ENCODE data around the gene NSRP1. TPM values are rescaled to one million over a fixed set of nuclear protein-coding genes. Genes with fewer than 3 reads are reported as not detected.

The NSRP1 gene
- total and polyA plus RNA-seq, 2 of the 8 experiments (the other 6 are each of a cell fraction or from before 2014, with no cell fraction given), result 6.1 to 22.4 TPM

GRCh38 chr17:30217746-30218245 is 101.2 kb downstream of the NSRP1 start:
- Histone ChIP-seq H2AK5ac (ENCODE audit: low read depth, low read length) (no peak overlapping the region), H4K5ac (ENCODE audit: insufficient read length, low read depth, low read length) (no peak overlapping the region), H2BK15ac (ENCODE audit: low read length) (no peak overlapping the region), H3K27me3 (replicated peaks in 1 of 4; ENCODE audit: control insufficient read depth in 3 of 4, extremely low read depth in 1 of 4, insufficient read depth in 3 of 4, low read length in 3 of 4) (no peaks in the 10 kb centered on the region), H3K9me3 (ENCODE audit: insufficient read depth in 2 of 2, low read depth in 1 of 2, low read length in 1 of 2) (no peaks in the 10 kb centered on the region), H2BK20ac (ENCODE audit: low read length) (no peak overlapping the region), H3K23me2 (ENCODE audit: low read depth, low read length) (no peaks in the 10 kb centered on the region), H4K91ac (replicated peaks; ENCODE audit: insufficient read length, low read length) (no peak overlapping the region), H3K79me2 (ENCODE audit: control insufficient read depth in 1 of 2, insufficient read depth in 2 of 2, low read length in 2 of 2) (no peaks in the 10 kb centered on the region), H2BK12ac (ENCODE audit: low read depth, low read length) (no peak overlapping the region), H3K9ac (replicated peaks in 1 of 4; ENCODE audit: extremely low read depth in 1 of 4, low read depth in 3 of 4, low read length in 3 of 4) (no peak overlapping the region), H2AFZ (ENCODE audit: low read length) (no peak overlapping the region), H4K8ac (ENCODE audit: extremely low read depth, insufficient read depth, low read length) (no peak overlapping the region), H3K14ac (ENCODE audit: insufficient read length) (no peak overlapping the region), H2BK120ac (replicated peaks; ENCODE audit: low read depth, low read length) (no peak overlapping the region), H3K4me3 (ENCODE audit: extremely low read depth in 1 of 4, insufficient read depth in 2 of 4, low read depth in 3 of 4, low read length in 4 of 4) (no peak overlapping the region), H3K79me1 (ENCODE audit: low read depth, low read length) (no peaks in the 10 kb centered on the region; the same call in 1 of the 2 replicates), H3K56ac (replicated peaks; ENCODE audit: insufficient read length, low read depth, low read length) (no peak overlapping the region), H3K36me3 (ENCODE audit: control insufficient read depth in 2 of 4, insufficient read depth in 4 of 4, low read length in 3 of 4) (no peaks in the 10 kb centered on the region), H3K18ac (ENCODE audit: extremely low read depth, low read length) (no peak overlapping the region), H3K27ac (ENCODE audit: low read depth, low read length) (no peak overlapping the region), H2BK5ac (ENCODE audit: low read depth, low read length) (no peak overlapping the region), H3K23ac (ENCODE audit: insufficient read length) (no peak overlapping the region), H4K20me1 (replicated peaks in 1 of 2; ENCODE audit: control insufficient read depth in 1 of 2, insufficient read depth in 2 of 2, low read length in 2 of 2) (no peaks in the 10 kb centered on the region), H3K4me1 (replicated peaks in 1 of 4; ENCODE audit: control insufficient read depth in 3 of 4, insufficient read depth in 4 of 4, low read length in 3 of 4) (no peaks in the 10 kb centered on the region; a peak in 2 of 7 replicates), H3K4ac (replicated peaks; ENCODE audit: insufficient read length, low read depth, low read length) (no peak overlapping the region), H3K4me2 (ENCODE audit: insufficient read depth in 1 of 2, low read depth in 2 of 2, low read length in 2 of 2) (no peak overlapping the region)
- POLR2A ChIA-PET (ENCODE audit: partially characterized antibody), result no interaction called here
- no peak for FAIRE-seq
- 87% methylated on average over 11 of the region's 11 CpGs; no CpG with 5 or more reads in 1 of the 2 experiments for whole genome bisulfite sequencing, 2 experiments (ENCODE audit: extremely low coverage in 1 of 2, insufficient coverage in 1 of 2, insufficient read length in 1 of 2, insufficient replicate concordance in 2 of 2, low coverage in 1 of 2, low lambda C conversion rate in 2 of 2, missing lambda C conversion rate in 1 of 2)
- no peak for DNase-seq (ENCODE audit: low read depth in 1 of 2, low spot score in 2 of 2)
- CTCF ChIA-PET (ENCODE audit: partially characterized antibody), result no interaction called here
- no peak for TF ChIP-seq CBX5 (IDR thresholded peaks at IDR 0.05; ENCODE audit: low read depth, low read length)
- no peak for TF ChIP-seq RBBP5 (IDR thresholded peaks at IDR 0.05; ENCODE audit: borderline replicate concordance, low read depth, low read length)
- TF ChIP-seq HDAC2 (IDR thresholded peaks at IDR 0.05; ENCODE audit: borderline replicate concordance in 1 of 2, low read depth in 2 of 2, low read length in 2 of 2), result no peak
- TF ChIP-seq RAD21 (IDR thresholded peaks at IDR 0.05 in 1 of 2, conservative IDR thresholded peaks at IDR 0.05 in 1 of 2; ENCODE audit: low read depth in 2 of 2, low read length in 2 of 2), result no peak
- TF ChIP-seq TAF7 (optimal IDR thresholded peaks at IDR 0.05; ENCODE audit: borderline replicate concordance, low read depth, low read length), result no peak
- TF ChIP-seq POLR2AphosphoS5 (IDR thresholded peaks at IDR 0.05; ENCODE audit: low read depth, low read length), result no peak
- no peak for TF ChIP-seq USF2 (IDR thresholded peaks at IDR 0.05; ENCODE audit: low read length)
- no peak for TF ChIP-seq RFX5 (IDR thresholded peaks at IDR 0.05; ENCODE audit: borderline replicate concordance, low read depth, low read length)
- TF ChIP-seq MAFK (IDR thresholded peaks at IDR 0.05; ENCODE audit: low read depth, low read length), result no peak
- no peak for TF ChIP-seq POLR2A (IDR thresholded peaks at IDR 0.05; ENCODE audit: control extremely low read depth in 1 of 2, low read depth in 2 of 2, low read length in 2 of 2)
